Activated CD8-positive, alpha-beta memory T cell treated with anti-CD3 and anti-CD28 coated beads for 36 hours (primary cell): Measurements from ENCODE around the gene IL13. TPM values are rescaled to one million over a fixed set of nuclear protein-coding genes. Genes with fewer than 3 reads are reported as not detected.
"Not testable (repeated sequence)": the region's sequence is repeated elsewhere in the genome, so short reads cannot be mapped to it uniquely, and the experiment has no call there.

Experiments used
- CTCF ChIA-PET: fragments of 350-600 bp; sonication (Branson Sonifier 250); formaldehyde crosslinking; loops from one replicate; lab custom pipeline; 2021; ENCODE audit warnings: antibody characterized with exemption; lab: Charles Lee
- POLR2A ChIA-PET: fragments of 350-600 bp; sonication (Branson Sonifier 250); formaldehyde crosslinking; loops from one replicate; lab custom pipeline; 2021; ENCODE audit warnings: antibody characterized with exemption; lab: Charles Lee
- total RNA-seq, 2 experiments: library from RNA; stranded (reverse); gene quantifications; one replicate each; pipeline ENCODE4 v1.2.3, GENCODE V29; 2021

Gene IL13
- total RNA-seq, 2 experiments from 2014 or later = 17.8 to 21.0 TPM

- POLR2A ChIA-PET = no interaction called here
- CTCF ChIA-PET = interaction anchor here (0.8 kb wide), 1 partner anchor 12 kb away, joined by 3 read pairs; no protein-coding TSS in a partner anchor
Observed at GRCh38 chr5:132680780-132681475, 23.0 kb downstream of the IL13 start.

- CTCF ChIA-PET = interaction anchor here (0.8 kb wide), 1 partner anchor 12 kb away, joined by 3 read pairs; no protein-coding TSS in a partner anchor
- POLR2A ChIA-PET = no interaction called here
Observed at GRCh38 chr5:132681476-132681831, 23.5 kb downstream of the IL13 start.

- POLR2A ChIA-PET = no interaction called here
- CTCF ChIA-PET = interaction anchor here (0.8 kb wide), 1 partner anchor 13 kb away, joined by 3 read pairs; no protein-coding TSS in a partner anchor
Observed at GRCh38 chr5:132681983-132682382, 24.0 kb downstream of the IL13 start.

GRCh38 chr5:132684491-132684890 lies 26.5 kb downstream of the IL13 start:
- POLR2A ChIA-PET = no interaction called here

GRCh38 chr5:132684922-132685720 lies 27.1 kb downstream of the IL13 start:
- POLR2A ChIA-PET = no interaction called here
- CTCF ChIA-PET = no interaction called here

More at GRCh38 chr5:132684491-132684890, 26.5 kb downstream of the IL13 start:
- CTCF ChIA-PET = no interaction called here

- CTCF ChIA-PET = no interaction called here
- POLR2A ChIA-PET = no interaction called here
Observed at GRCh38 chr5:132686193-132686592, 28.2 kb downstream of the IL13 start.

GRCh38 chr5:132687995-132688394 lies 30.0 kb downstream of the IL13 start:
- CTCF ChIA-PET = no interaction called here
- POLR2A ChIA-PET = interaction anchor here (0.6 kb wide), 1 partner anchor 342 kb away, joined by 5 read pairs; no protein-coding TSS in a partner anchor

- POLR2A ChIA-PET = no interaction called here
- CTCF ChIA-PET = no interaction called here
Observed at GRCh38 chr5:132688536-132689339, 30.8 kb downstream of the IL13 start.

- POLR2A ChIA-PET = no interaction called here
Observed at GRCh38 chr5:132689513-132689912, 31.5 kb downstream of the IL13 start.

GRCh38 chr5:132690156-132690555 lies 32.2 kb downstream of the IL13 start:
- ChIA-PET POLR2A (no interaction called here), CTCF (no interaction called here)

More at GRCh38 chr5:132689513-132689912, 31.5 kb downstream of the IL13 start:
- CTCF ChIA-PET = no interaction called here

GRCh38 chr5:132691755-132692631 lies 34.0 kb downstream of the IL13 start:
- CTCF ChIA-PET = interaction anchor here (0.7 kb wide), 1 partner anchor 201 kb away, joined by 3 read pairs; the partner anchor contains the start of gene IRF1
- POLR2A ChIA-PET = not testable (repeated sequence)

GRCh38 chr5:132692632-132692967 lies 34.6 kb downstream of the IL13 start:
- POLR2A ChIA-PET = no interaction called here
- CTCF ChIA-PET = no interaction called here

- CTCF ChIA-PET = no interaction called here
- POLR2A ChIA-PET = no interaction called here
Observed at GRCh38 chr5:132695956-132696355, 38.0 kb downstream of the IL13 start.

GRCh38 chr5:132704875-132705274 lies 46.9 kb downstream of the IL13 start:
- ChIA-PET CTCF (no interaction called here), POLR2A (no interaction called here)

GRCh38 chr5:132708645-132709044 lies 50.7 kb downstream of the IL13 start:
- ChIA-PET CTCF (interaction anchor here (1.0 to 1.7 kb wide), 2 partner anchors 168 to 181 kb away, joined by 3 to 4 read pairs; no protein-coding TSS in a partner anchor), POLR2A (interaction anchor here (0.7 kb wide), 1 partner anchor 161 kb away, joined by 4 read pairs; no protein-coding TSS in a partner anchor)
